ENCODE measurements around the gene FARS2. TPM values are rescaled to one million over a fixed set of nuclear protein-coding genes. Genes with fewer than 3 reads are reported as not detected.

FARS2 gene
- polyA plus RNA-seq, 1 of the 3 experiments (the other 2 are of a cell fraction): 12.5 TPM

DNA sequence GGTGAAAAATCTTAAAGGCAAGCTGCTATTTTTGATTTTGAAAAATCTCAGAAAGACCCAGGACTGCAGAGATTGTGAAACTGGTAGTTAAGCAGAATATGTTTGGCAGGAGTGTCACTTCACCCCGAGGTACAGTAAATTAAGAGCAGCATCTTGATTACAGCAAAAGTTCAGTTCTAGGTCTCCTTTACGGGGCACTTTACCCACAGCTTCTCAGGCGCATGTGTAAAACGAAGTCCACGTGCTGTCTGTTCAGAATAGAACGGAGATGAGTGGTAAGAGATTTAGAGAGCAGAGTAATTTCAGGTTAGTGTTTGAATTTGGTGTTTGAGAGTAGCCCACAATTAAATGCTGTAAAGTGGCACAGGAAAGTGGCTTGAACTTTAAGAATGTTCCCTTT lies 84.0 kb downstream of the FARS2 start:
- no peak overlapping the region for H2AFZ ChIP-seq (ENCODE audit: low read depth)
- WGBS (ENCODE audit: low lambda C conversion rate): 90% methylated on average over 6 of the region's 6 CpGs
- no peaks in the 10 kb centered on the region for H3K36me3 ChIP-seq (replicated peaks in 1 of 2; ENCODE audit: control insufficient read depth in 1 of 2, insufficient read depth in 2 of 2, low read length in 1 of 2)
- no peak overlapping the region for H3K9ac ChIP-seq
- H3K27ac ChIP-seq (ENCODE audit: low read depth in 2 of 2, low read length in 1 of 2): no peak overlapping the region
- H3K4me3 ChIP-seq (ENCODE audit: low read depth in 2 of 2, low read length in 1 of 2): no peak overlapping the region
- ChIA-PET POLR2A (no interaction called here), CTCF (no interaction called here)
- no peak overlapping the region for H3K4me2 ChIP-seq
- H3K79me2 ChIP-seq (ENCODE audit: insufficient read depth): peaks cover 5% of the 10 kb centered on the region; the same call in 1 of the 2 replicates
- H3F3A ChIP-seq (replicated peaks; ENCODE audit: insufficient read depth): no peaks in the 10 kb centered on the region
- TF ChIP-seq GATA2 (CRISPR knock-in tag; IDR thresholded peaks at IDR 0.05) (no peak), RXRA (IDR thresholded peaks at IDR 0.05; ENCODE audit: borderline replicate concordance, low read depth) (no peak), SIN3A (IDR thresholded peaks at IDR 0.05; ENCODE audit: borderline replicate concordance, low read depth, low read length) (no peak), FOSL2 (IDR thresholded peaks at IDR 0.05; ENCODE audit: borderline replicate concordance, low read depth) (no peak), JUND (IDR thresholded peaks at IDR 0.05) (no peak), EZH2phosphoT487 (IDR thresholded peaks at IDR 0.05; ENCODE audit: borderline replicate concordance, low read depth) (no peak), ZBTB33 (IDR thresholded peaks at IDR 0.05; ENCODE audit: borderline replicate concordance, low read depth) (no peak), MEF2A (IDR thresholded peaks at IDR 0.05; ENCODE audit: borderline replicate concordance, low read depth) (no peak), NFIC (IDR thresholded peaks at IDR 0.05; ENCODE audit: borderline replicate concordance) (no peak), SMC3 (IDR thresholded peaks at IDR 0.05; ENCODE audit: low read depth, low read length) (no peak), FOXM1 (IDR thresholded peaks at IDR 0.05; ENCODE audit: low read depth) (no peak), GABPA (IDR thresholded peaks at IDR 0.05; ENCODE audit: low read depth) (no peak), RFX5 (IDR thresholded peaks at IDR 0.05; ENCODE audit: low read length) (no peak), EP300 (IDR thresholded peaks at IDR 0.05; ENCODE audit: borderline replicate concordance in 1 of 2, low read depth in 1 of 2, low read length in 1 of 2) (no peak), TAF1 (IDR thresholded peaks at IDR 0.05; ENCODE audit: borderline replicate concordance, low read depth, low read length) (no peak)
- TF ChIP-seq, protein P1, sequence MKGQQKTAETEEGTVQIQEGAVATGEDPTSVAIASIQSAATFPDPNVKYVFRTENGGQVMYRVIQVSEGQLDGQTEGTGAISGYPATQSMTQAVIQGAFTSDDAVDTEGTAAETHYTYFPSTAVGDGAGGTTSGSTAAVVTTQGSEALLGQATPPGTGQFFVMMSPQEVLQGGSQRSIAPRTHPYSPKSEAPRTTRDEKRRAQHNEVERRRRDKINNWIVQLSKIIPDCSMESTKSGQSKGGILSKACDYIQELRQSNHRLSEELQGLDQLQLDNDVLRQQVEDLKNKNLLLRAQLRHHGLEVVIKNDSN (IDR thresholded peaks at IDR 0.05; ENCODE audit: borderline replicate concordance, low read depth): no peak
- TF ChIP-seq, protein P2, sequence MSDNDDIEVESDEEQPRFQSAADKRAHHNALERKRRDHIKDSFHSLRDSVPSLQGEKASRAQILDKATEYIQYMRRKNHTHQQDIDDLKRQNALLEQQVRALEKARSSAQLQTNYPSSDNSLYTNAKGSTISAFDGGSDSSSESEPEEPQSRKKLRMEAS (IDR thresholded peaks at IDR 0.05; ENCODE audit: low read depth): no peak
- TF ChIP-seq, protein P3, sequence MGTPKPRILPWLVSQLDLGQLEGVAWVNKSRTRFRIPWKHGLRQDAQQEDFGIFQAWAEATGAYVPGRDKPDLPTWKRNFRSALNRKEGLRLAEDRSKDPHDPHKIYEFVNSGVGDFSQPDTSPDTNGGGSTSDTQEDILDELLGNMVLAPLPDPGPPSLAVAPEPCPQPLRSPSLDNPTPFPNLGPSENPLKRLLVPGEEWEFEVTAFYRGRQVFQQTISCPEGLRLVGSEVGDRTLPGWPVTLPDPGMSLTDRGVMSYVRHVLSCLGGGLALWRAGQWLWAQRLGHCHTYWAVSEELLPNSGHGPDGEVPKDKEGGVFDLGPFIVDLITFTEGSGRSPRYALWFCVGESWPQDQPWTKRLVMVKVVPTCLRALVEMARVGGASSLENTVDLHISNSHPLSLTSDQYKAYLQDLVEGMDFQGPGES (IDR thresholded peaks at IDR 0.05; ENCODE audit: low read depth, low read length): no peak
- TF ChIP-seq, protein P4, sequence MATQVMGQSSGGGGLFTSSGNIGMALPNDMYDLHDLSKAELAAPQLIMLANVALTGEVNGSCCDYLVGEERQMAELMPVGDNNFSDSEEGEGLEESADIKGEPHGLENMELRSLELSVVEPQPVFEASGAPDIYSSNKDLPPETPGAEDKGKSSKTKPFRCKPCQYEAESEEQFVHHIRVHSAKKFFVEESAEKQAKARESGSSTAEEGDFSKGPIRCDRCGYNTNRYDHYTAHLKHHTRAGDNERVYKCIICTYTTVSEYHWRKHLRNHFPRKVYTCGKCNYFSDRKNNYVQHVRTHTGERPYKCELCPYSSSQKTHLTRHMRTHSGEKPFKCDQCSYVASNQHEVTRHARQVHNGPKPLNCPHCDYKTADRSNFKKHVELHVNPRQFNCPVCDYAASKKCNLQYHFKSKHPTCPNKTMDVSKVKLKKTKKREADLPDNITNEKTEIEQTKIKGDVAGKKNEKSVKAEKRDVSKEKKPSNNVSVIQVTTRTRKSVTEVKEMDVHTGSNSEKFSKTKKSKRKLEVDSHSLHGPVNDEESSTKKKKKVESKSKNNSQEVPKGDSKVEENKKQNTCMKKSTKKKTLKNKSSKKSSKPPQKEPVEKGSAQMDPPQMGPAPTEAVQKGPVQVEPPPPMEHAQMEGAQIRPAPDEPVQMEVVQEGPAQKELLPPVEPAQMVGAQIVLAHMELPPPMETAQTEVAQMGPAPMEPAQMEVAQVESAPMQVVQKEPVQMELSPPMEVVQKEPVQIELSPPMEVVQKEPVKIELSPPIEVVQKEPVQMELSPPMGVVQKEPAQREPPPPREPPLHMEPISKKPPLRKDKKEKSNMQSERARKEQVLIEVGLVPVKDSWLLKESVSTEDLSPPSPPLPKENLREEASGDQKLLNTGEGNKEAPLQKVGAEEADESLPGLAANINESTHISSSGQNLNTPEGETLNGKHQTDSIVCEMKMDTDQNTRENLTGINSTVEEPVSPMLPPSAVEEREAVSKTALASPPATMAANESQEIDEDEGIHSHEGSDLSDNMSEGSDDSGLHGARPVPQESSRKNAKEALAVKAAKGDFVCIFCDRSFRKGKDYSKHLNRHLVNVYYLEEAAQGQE (IDR thresholded peaks at IDR 0.05; ENCODE audit: low read depth, low read length): no peak
- TF ChIP-seq, protein P5, sequence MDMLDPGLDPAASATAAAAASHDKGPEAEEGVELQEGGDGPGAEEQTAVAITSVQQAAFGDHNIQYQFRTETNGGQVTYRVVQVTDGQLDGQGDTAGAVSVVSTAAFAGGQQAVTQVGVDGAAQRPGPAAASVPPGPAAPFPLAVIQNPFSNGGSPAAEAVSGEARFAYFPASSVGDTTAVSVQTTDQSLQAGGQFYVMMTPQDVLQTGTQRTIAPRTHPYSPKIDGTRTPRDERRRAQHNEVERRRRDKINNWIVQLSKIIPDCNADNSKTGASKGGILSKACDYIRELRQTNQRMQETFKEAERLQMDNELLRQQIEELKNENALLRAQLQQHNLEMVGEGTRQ (IDR thresholded peaks at IDR 0.05; ENCODE audit: borderline replicate concordance, low read depth, low read length): no peak
- DNase-seq: no peak
- no peaks in the 10 kb centered on the region for H4K20me1 ChIP-seq (ENCODE audit: insufficient read depth)
- H3K9me2 ChIP-seq: no peaks in the 10 kb centered on the region
- 0 out of 2 replicates have a peak, but pooled peaks cover 3% of the 10 kb centered on the region for H3K9me3 ChIP-seq
- peaks cover 0 to 8% of the 10 kb centered on the region in 2 experiments; a peak in 1 of 4 replicates for H3K4me1 ChIP-seq (ENCODE audit: control insufficient read depth in 1 of 2, insufficient read depth in 2 of 2, low read depth in 1 of 2, low read length in 1 of 2)
- no peaks in the 10 kb centered on the region for H3K27me3 ChIP-seq (ENCODE audit: insufficient read depth)
